A673 (cell line): Measurements from ENCODE around the gene THSD7B. TPM values are rescaled to one million over a fixed set of nuclear protein-coding genes. Genes with fewer than 3 reads are reported as not detected.

Source experiments
- BruUV-seq: library from RNA; stranded (reverse); fragments of 400-500 nt; replicated peaks from 2 replicates; lab custom pipeline; 2021; lab: Mats Ljungman, UMichigan
- CTCF ChIA-PET: fragments of 300-600 bp; sonication (Branson Sonifier 250); formaldehyde crosslinking; loops from one replicate; lab custom pipeline; 2022; ENCODE audit warnings: antibody characterized with exemption; lab: Charles Lee
- POLR2A ChIA-PET: fragments of 300-600 bp; sonication (Branson Sonifier 250); formaldehyde crosslinking; loops from one replicate; lab custom pipeline; 2022; ENCODE audit warnings: antibody characterized with exemption; ENCODE audit not compliant: low non-redundant PET; lab: Charles Lee
- DNase-seq: peaks from one replicate; pipeline ENCODE4 v3.0.0-alpha.2; 2015; ENCODE audit warnings: low spot score
- H3K27ac ChIP-seq: fragments of 200-600 bp; sonication (generic); 2 replicates; pipeline ENCODE4 v1.5.1; 2016; ENCODE audit warnings: mixed run types, low read depth, mild to moderate bottlenecking, mixed read lengths, antibody characterized with exemption, low read length; ENCODE audit not compliant: poor library complexity, severe bottlenecking
- H3K27me3 ChIP-seq: fragments of 200-600 bp; sonication (generic); replicated peaks from 2 replicates; pipeline ENCODE4 v1.6.1; 2017; ENCODE audit warnings: mixed run types, low read depth, mild to moderate bottlenecking, mixed read lengths, antibody characterized with exemption, low read length; ENCODE audit not compliant: insufficient read depth, poor library complexity
- H3K36me3 ChIP-seq: fragments of 200-600 bp; sonication (generic); 2 replicates; pipeline ENCODE4 v1.6.1; 2016; ENCODE audit warnings: mixed run types, mild to moderate bottlenecking, mixed read lengths, antibody characterized with exemption, low read length; ENCODE audit not compliant: insufficient read depth, poor library complexity, severe bottlenecking
- H3K4me1 ChIP-seq: fragments of 200-600 bp; sonication (generic); 2 replicates; pipeline ENCODE4 v1.6.1; 2017; ENCODE audit warnings: mixed run types, mild to moderate bottlenecking, mixed read lengths, antibody characterized with exemption, low read length; ENCODE audit not compliant: insufficient read depth, poor library complexity, severe bottlenecking
- H3K4me3 ChIP-seq: fragments of 200-600 bp; sonication (generic); 2 replicates; pipeline ENCODE4 v1.5.1; 2016; ENCODE audit warnings: low read depth, mixed run types, mild to moderate bottlenecking, mixed read lengths, low read length; ENCODE audit not compliant: poor library complexity, severe bottlenecking
- H3K9me3 ChIP-seq: fragments of 200-600 bp; sonication (generic); 2 replicates; pipeline ENCODE4 v1.6.1; 2016; ENCODE audit warnings: mixed run types, low read depth, mild to moderate bottlenecking, mixed read lengths, antibody characterized with exemption, low read length; ENCODE audit not compliant: poor library complexity, severe bottlenecking
- CTCF ChIP-seq: fragments of 300-800, 200-600 bp; sonication (generic); conservative IDR thresholded peaks from 2 replicates; pipeline ENCODE4 v1.5.1; 2017; ENCODE audit warnings: low read depth, mild to moderate bottlenecking, antibody characterized with exemption, low read length, moderate library complexity, mixed read lengths
- EZH2 ChIP-seq: fragments of 200-600 bp; sonication (generic); IDR thresholded peaks from 2 replicates; pipeline ENCODE4 v1.6.1; 2017; ENCODE audit warnings: borderline replicate concordance, low read depth, mild to moderate bottlenecking, mixed read lengths, antibody characterized with exemption, low read length; ENCODE audit not compliant: poor library complexity, severe bottlenecking
- intact Hi-C: fragments of 100-400 bp; cut with micrococcal nuclease; formaldehyde crosslinking; loops from one replicate; pipeline ENCODE4 v1.10.0; 2022; ENCODE audit not compliant: unreplicated experiment
- total RNA-seq: library from RNA; stranded (reverse); gene quantifications from 2 replicates; pipeline ENCODE4 v1.2.3, GENCODE V29; 2021

The THSD7B gene
- total RNA-seq, 1 experiment from 2014 or later: not detected

GRCh38 chr2:137031731-137032130 lies 266.4 kb downstream of the THSD7B start:
- no TSS peak for BruUV-seq
- no peaks in the 10 kb centered on the region for H3K27me3 ChIP-seq
- H3K4me1 ChIP-seq: no peaks in the 10 kb centered on the region
- DNase-seq: no peak
- ChIA-PET CTCF (interaction anchor here (0.7 kb wide), 1 partner anchor 967 kb away, joined by 6 read pairs; no protein-coding TSS in a partner anchor), POLR2A (no interaction called here)
- H3K36me3 ChIP-seq: no peaks in the 10 kb centered on the region
- intact Hi-C loops: no loop called here
- no peak for TF ChIP-seq EZH2
- TF ChIP-seq CTCF: no peak
- no peak overlapping the region for H3K27ac ChIP-seq
- no peak overlapping the region for H3K4me3 ChIP-seq
- H3K9me3 ChIP-seq: no peaks in the 10 kb centered on the region

- POLR2A ChIA-PET: no interaction called here
- no peak for DNase-seq
- TF ChIP-seq CTCF (no peak), EZH2 (no peak)
- Histone ChIP-seq H3K27me3 (no peaks in the 10 kb centered on the region), H3K36me3 (no peaks in the 10 kb centered on the region), H3K9me3 (no peaks in the 10 kb centered on the region), H3K4me1 (no peaks in the 10 kb centered on the region), H3K4me3 (no peak overlapping the region), H3K27ac (no peak overlapping the region)
- BruUV-seq: no TSS peak
- intact Hi-C loops: no loop called here
- CTCF ChIA-PET: no interaction called here
These were observed 271.3 kb downstream of the THSD7B start for GRCh38 chr2:137036619-137037018.

GRCh38 chr2:137039482-137040152 lies 274.3 kb downstream of the THSD7B start:
- ChIA-PET CTCF (no interaction called here), POLR2A (no interaction called here)
- DNase-seq: no peak
- TF ChIP-seq CTCF: no peak
- no peak for TF ChIP-seq EZH2
- Histone ChIP-seq H3K27ac (no peak overlapping the region), H3K4me1 (no peaks in the 10 kb centered on the region), H3K27me3 (no peaks in the 10 kb centered on the region), H3K36me3 (no peaks in the 10 kb centered on the region), H3K4me3 (no peak overlapping the region), H3K9me3 (no peaks in the 10 kb centered on the region)
- intact Hi-C loops: no loop called here
- no TSS peak for BruUV-seq
